Measurements from ENCODE around the gene CEP112.

DNA sequence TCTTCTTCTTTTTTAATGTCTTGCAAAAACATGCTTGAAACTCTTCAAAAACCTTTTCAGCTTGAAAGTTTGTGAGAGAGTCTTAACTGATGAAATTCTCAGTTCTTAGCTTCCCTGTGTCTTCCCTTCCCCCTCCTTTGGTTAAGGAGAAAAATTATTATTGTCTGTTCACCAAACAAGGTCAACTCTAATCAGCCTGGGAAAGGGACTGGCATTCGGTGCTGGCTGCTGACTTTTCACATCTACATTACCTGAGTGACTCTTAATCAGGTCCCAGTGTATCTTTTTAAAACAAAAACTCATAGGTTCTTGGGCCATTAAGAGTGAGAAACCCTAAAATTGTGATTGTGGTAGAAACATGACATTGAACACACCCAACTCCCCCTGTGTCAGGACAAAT is 591.4 kb downstream of the CEP112 start:
- TF ChIP-seq POLR2A (IDR thresholded peaks at IDR 0.05; ENCODE audit: low read depth, low read length) (no peak), EZH2 (IDR thresholded peaks at IDR 0.05; ENCODE audit: borderline replicate concordance, low read depth, low read length, severe bottlenecking) (no peak), POLR2AphosphoS5 (IDR thresholded peaks at IDR 0.05; ENCODE audit: insufficient read depth, low read depth, low read length) (no peak), CTCF (IDR thresholded peaks at IDR 0.05; ENCODE audit: extremely low read depth in 1 of 2, insufficient read depth in 1 of 2, low read depth in 1 of 2, low read length in 2 of 2) (no peak), JUN (IDR thresholded peaks at IDR 0.05; ENCODE audit: borderline replicate concordance, insufficient read depth, insufficient read length, low read depth) (no peak), FOS (IDR thresholded peaks at IDR 0.05; ENCODE audit: borderline replicate concordance, insufficient read depth, low read length) (no peak), GATA2 (IDR thresholded peaks at IDR 0.05; ENCODE audit: insufficient read depth, insufficient read length, low read depth, low read length) (no peak)
- TF ChIP-seq, protein P1, sequence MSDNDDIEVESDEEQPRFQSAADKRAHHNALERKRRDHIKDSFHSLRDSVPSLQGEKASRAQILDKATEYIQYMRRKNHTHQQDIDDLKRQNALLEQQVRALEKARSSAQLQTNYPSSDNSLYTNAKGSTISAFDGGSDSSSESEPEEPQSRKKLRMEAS (IDR thresholded peaks at IDR 0.05; ENCODE audit: insufficient read depth, insufficient read length), result no peak

Data from endothelial cell of umbilical vein (primary cell).